ENCODE data around the gene DRD4.

GRCh38 chr11:627308-627576 lies 9.8 kb upstream of the DRD4 start:
- TF ChIP-seq EP300 (IDR thresholded peaks at IDR 0.05), result no peak
- no peak for TF ChIP-seq CTCF (IDR thresholded peaks at IDR 0.05)
- no peak for TF ChIP-seq POLR2A (IDR thresholded peaks at IDR 0.05)

Measured in sigmoid colon (tissue), 4 donors.